Caco-2 (cell line): ENCODE measurements around the gene ZNF511. TPM values are rescaled to one million over a fixed set of nuclear protein-coding genes. Genes with fewer than 3 reads are reported as not detected.
A peak's percentile ranks its signal among the peaks of the same experiment; 100 is the strongest.

Experiments
- BruUV-seq: library from RNA; stranded (reverse); fragments of 400-500 nt; replicated peaks from 2 replicates; lab custom pipeline; 2021; lab: Mats Ljungman, UMichigan
- CTCF ChIA-PET: fragments of 300-600 bp; sonication (Branson Sonifier 250); formaldehyde crosslinking; loops from one replicate; lab custom pipeline; 2022; ENCODE audit warnings: antibody characterized with exemption; lab: Charles Lee
- POLR2A ChIA-PET: fragments of 300-600 bp; sonication (Branson Sonifier 250); formaldehyde crosslinking; loops from one replicate; lab custom pipeline; 2022; ENCODE audit warnings: antibody characterized with exemption; lab: Charles Lee
- DNase-seq, 2 experiments: peaks; one replicate each; pipeline versions ENCODE4 v3.0.0 to v3.0.0-alpha.2; 2020 to 2022
- H3K27me3 ChIP-seq: replicated peaks from 2 replicates; pipeline ENCODE4 v1.6.0; 2011; ENCODE audit warnings: low read length; ENCODE audit not compliant: control insufficient read depth, insufficient read depth
- H3K36me3 ChIP-seq: 2 replicates; pipeline ENCODE4 v1.5.1; 2011; ENCODE audit warnings: low read length; ENCODE audit not compliant: control insufficient read depth, insufficient read depth
- H3K4me1 ChIP-seq: fragments of 250-450 bp; sonication (Bioruptor Pico); 2 replicates; pipeline ENCODE4 v1.5.1; 2020; ENCODE audit warnings: mild to moderate bottlenecking
- H3K4me3 ChIP-seq: 2 replicates; pipeline ENCODE4 v1.5.1; 2011; ENCODE audit warnings: low read depth, mild to moderate bottlenecking, control low read depth, low read length
- H3K9me3 ChIP-seq: fragments of 250-450 bp; sonication (Bioruptor Pico); 2 replicates; pipeline ENCODE4 v1.5.1; 2020; ENCODE audit warnings: mild to moderate bottlenecking, moderate library complexity
- H3K27ac Mint-ChIP-seq: one replicate; pipeline ENCODE4 v1.8.0; 2022; ENCODE audit warnings: mixed read lengths; ENCODE audit not compliant: unreplicated experiment
- H3K27me3 Mint-ChIP-seq: one replicate; pipeline ENCODE4 v1.8.0; 2022; ENCODE audit warnings: mixed read lengths; ENCODE audit not compliant: insufficient read depth, unreplicated experiment
- H3K36me3 Mint-ChIP-seq: one replicate; pipeline ENCODE4 v1.8.0; 2022; ENCODE audit warnings: mild to moderate bottlenecking, mixed read lengths; ENCODE audit not compliant: insufficient read depth, unreplicated experiment
- H3K4me1 Mint-ChIP-seq: one replicate; pipeline ENCODE4 v1.8.0; 2022; ENCODE audit warnings: low read depth, mixed read lengths; ENCODE audit not compliant: unreplicated experiment
- H3K4me3 Mint-ChIP-seq: one replicate; pipeline ENCODE4 v1.8.0; 2022; ENCODE audit warnings: mild to moderate bottlenecking, moderate library complexity, mixed read lengths; ENCODE audit not compliant: unreplicated experiment
- H3K9me3 Mint-ChIP-seq: one replicate; pipeline ENCODE4 v1.8.0; 2022; ENCODE audit warnings: mixed read lengths; ENCODE audit not compliant: unreplicated experiment
- CTCF ChIP-seq, 2 experiments: fragments of 200-600 bp in 1 of 2; IDR thresholded peaks; 1 replicate in 1 of 2; 2 replicates in 1 of 2; pipeline versions ENCODE4 v1.5.1 to v1.8.0; 2011 to 2022; ENCODE audit warnings: antibody characterized with exemption in 1 of 2, control low read depth in 1 of 2, inconsistent platforms in 1 of 2, low read depth in 1 of 2, low read length in 1 of 2, mild to moderate bottlenecking in 1 of 2, moderate library complexity in 1 of 2; ENCODE audit not compliant: insufficient read depth in 1 of 2, severe bottlenecking in 1 of 2, unreplicated experiment in 1 of 2
- intact Hi-C: fragments of 100-400 bp; cut with micrococcal nuclease; formaldehyde crosslinking; loops from one replicate; pipeline ENCODE4 v1.10.0; 2022; ENCODE audit not compliant: unreplicated experiment
- total RNA-seq: library from RNA; stranded (reverse); gene quantifications from 2 replicates; pipeline ENCODE4 v1.2.3, GENCODE V29; 2022

ZNF511 gene
- total RNA-seq, 1 experiment from 2014 or later = 98.5 TPM

GRCh38 chr10:133336577-133337369, 28.1 kb downstream of the ZNF511 start, which contains the start of gene CALY:
TSS of gene CALY (minus strand) at chr10:133336896. CDS start at chr10:133328989, 7,907 bp downstream.
- DNase-seq = peak; percentile 80 to 84
- Mint-ChIP-seq H3K36me3 (peaks cover 6% of the 10 kb centered on the region), H3K9me3 (no peaks in the 10 kb centered on the region), H3K4me3 (peak within 1 kb of the TSS; percentile 64), H3K27ac (no peak within 1 kb of the TSS), H3K27me3 (peaks cover 23% of the 10 kb centered on the region), H3K4me1 (no peaks in the 10 kb centered on the region)
- ChIA-PET POLR2A (interaction anchor here (0.9 kb wide), 1 partner anchor 21 kb away, joined by 3 read pairs; the partner anchor contains the start of gene FUOM), CTCF (interaction anchor here (0.9 kb wide), 1 partner anchor 13 kb away, joined by 8 read pairs; no protein-coding TSS in a partner anchor)
- no peak for TF ChIP-seq CTCF (IDR thresholded peaks at IDR 0.05; ENCODE audit: insufficient read depth in 1 of 2, low read depth in 1 of 2, low read length in 1 of 2, severe bottlenecking in 1 of 2, unreplicated experiment in 1 of 2)
- intact Hi-C loops = no loop called here
- Histone ChIP-seq H3K9me3 (peaks cover 29% of the 10 kb centered on the region), H3K4me1 (peaks cover 22% of the 10 kb centered on the region), H3K27me3 (peaks cover 7% of the 10 kb centered on the region), H3K4me3 (peak within 1 kb of the TSS; percentile 31), H3K36me3 (no peaks in the 10 kb centered on the region)
- no TSS peak for BruUV-seq

GRCh38 chr10:133337370-133337725, 28.6 kb downstream of the ZNF511 start:
- no peak for DNase-seq
- Histone ChIP-seq H3K9me3 (peaks cover 29% of the 10 kb centered on the region), H3K4me1 (peaks cover 22% of the 10 kb centered on the region), H3K4me3 (no peak overlapping the region), H3K27me3 (peaks cover 4% of the 10 kb centered on the region), H3K36me3 (no peaks in the 10 kb centered on the region)
- ChIA-PET POLR2A (no interaction called here), CTCF (no interaction called here)
- Mint-ChIP-seq H3K9me3 (no peaks in the 10 kb centered on the region), H3K4me1 (no peaks in the 10 kb centered on the region), H3K4me3 (no peak overlapping the region), H3K36me3 (peaks cover 6% of the 10 kb centered on the region), H3K27me3 (peaks cover 18% of the 10 kb centered on the region), H3K27ac (no peak overlapping the region)
- no TSS peak for BruUV-seq
- intact Hi-C loops = no loop called here
- TF ChIP-seq CTCF (IDR thresholded peaks at IDR 0.05; ENCODE audit: insufficient read depth in 1 of 2, low read depth in 1 of 2, low read length in 1 of 2, severe bottlenecking in 1 of 2, unreplicated experiment in 1 of 2) = no peak

GRCh38 chr10:133338080-133339071, 29.7 kb downstream of the ZNF511 start:
- intact Hi-C loops = no loop called here
- DNase-seq = no peak
- H3K9me3 Mint-ChIP-seq = no peaks in the 10 kb centered on the region
- ChIA-PET POLR2A (no interaction called here), CTCF (no interaction called here)
- H3K4me1 ChIP-seq = peaks cover 28% of the 10 kb centered on the region
- peaks cover 5% of the 10 kb centered on the region for H3K4me1 Mint-ChIP-seq
- peaks cover 6% of the 10 kb centered on the region for H3K36me3 Mint-ChIP-seq
- no peak for TF ChIP-seq CTCF (IDR thresholded peaks at IDR 0.05; ENCODE audit: insufficient read depth in 1 of 2, low read depth in 1 of 2, low read length in 1 of 2, severe bottlenecking in 1 of 2, unreplicated experiment in 1 of 2)
- no TSS peak for BruUV-seq
- H3K4me3 ChIP-seq = no peak overlapping the region
- H3K36me3 ChIP-seq = no peaks in the 10 kb centered on the region
- H3K4me3 Mint-ChIP-seq = no peak overlapping the region
- H3K27me3 ChIP-seq = peaks cover 4% of the 10 kb centered on the region
- H3K27me3 Mint-ChIP-seq = peaks cover 8% of the 10 kb centered on the region
- no peak overlapping the region for H3K27ac Mint-ChIP-seq
- H3K9me3 ChIP-seq = peaks cover 24% of the 10 kb centered on the region; the same call in 1 of the 2 replicates
